WERI-Rb-1 (cell line): ENCODE results near the gene PLD5.

Experiments
- DNase-seq: peaks from one replicate; pipeline ENCODE4 v3.0.0-alpha.2; 2020
- H3K27ac ChIP-seq: fragments of 250-450 bp; sonication (Bioruptor Pico); 2 replicates; pipeline ENCODE4 v1.5.1; 2020; ENCODE audit warnings: mild to moderate bottlenecking, moderate library complexity
- H3K27me3 ChIP-seq: fragments of 250-450 bp; sonication (Bioruptor Pico); 2 replicates; pipeline ENCODE4 v1.5.1; 2021; ENCODE audit warnings: mild to moderate bottlenecking, low read depth, moderate library complexity; ENCODE audit not compliant: insufficient read depth, severe bottlenecking
- H3K36me3 ChIP-seq: fragments of 250-450 bp; sonication (Bioruptor Pico); 2 replicates; pipeline ENCODE4 v1.5.1; 2020; ENCODE audit warnings: mild to moderate bottlenecking, moderate library complexity
- H3K4me3 ChIP-seq: 2 replicates; pipeline ENCODE4 v1.5.1; 2011; ENCODE audit warnings: low read depth, mild to moderate bottlenecking, control low read depth, low read length
- H3K9me3 ChIP-seq: fragments of 250-450 bp; sonication (Bioruptor Pico); 2 replicates; pipeline ENCODE4 v1.5.1; 2021; ENCODE audit warnings: mild to moderate bottlenecking, moderate library complexity; ENCODE audit not compliant: severe bottlenecking
- CTCF ChIP-seq: IDR thresholded peaks from 2 replicates; pipeline ENCODE4 v1.5.1; 2011; ENCODE audit warnings: low read depth, mild to moderate bottlenecking, control low read depth, inconsistent platforms, low read length

Gene PLD5

DNA sequence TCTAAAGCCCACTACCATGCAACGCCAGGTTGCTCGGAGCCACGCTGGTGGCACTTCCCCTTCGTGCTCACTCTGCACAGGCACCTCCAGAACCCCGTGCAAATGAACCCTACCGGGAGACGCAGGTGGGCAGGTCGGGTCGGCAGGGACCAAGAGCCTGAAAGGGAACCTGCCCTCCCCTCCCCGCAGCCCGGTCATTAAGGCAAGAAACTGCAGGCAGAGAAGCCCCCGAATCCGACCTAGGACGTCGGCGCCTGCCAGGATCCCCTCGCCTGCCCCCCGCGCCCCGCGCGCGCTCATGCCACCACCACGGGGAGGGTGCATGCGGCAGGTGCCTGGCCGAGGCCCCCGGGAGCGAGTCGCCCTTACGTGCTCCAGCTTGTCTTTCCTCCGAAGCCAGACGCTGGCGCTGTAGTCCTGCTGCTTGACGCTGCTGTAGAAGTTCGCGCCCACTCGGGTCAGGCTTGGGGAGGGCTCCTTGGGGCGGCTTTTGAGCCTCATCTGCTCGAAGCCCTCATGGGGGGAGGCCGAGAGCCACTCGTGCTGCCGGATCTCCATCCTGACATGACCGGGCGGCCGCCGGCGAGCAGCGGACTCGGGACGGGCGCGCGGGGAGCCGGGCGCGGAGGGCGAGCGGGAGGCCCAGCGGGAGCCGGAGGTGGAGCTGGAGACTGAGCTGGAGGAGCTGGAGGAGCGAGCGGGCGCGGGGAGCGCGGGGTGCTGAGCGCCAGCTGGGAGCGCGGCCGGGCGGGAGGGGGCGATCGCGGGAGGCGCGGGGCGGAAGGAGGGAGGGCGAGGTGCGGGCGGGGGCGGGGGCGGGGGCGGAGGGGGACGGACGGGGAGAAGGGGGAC is 552 bp downstream of the PLD5 start:
- TF ChIP-seq CTCF: peak; percentile 79
- H3K36me3 ChIP-seq: no peaks in the 10 kb centered on the region
- peaks cover 4% of the 10 kb centered on the region for H3K27me3 ChIP-seq
- H3K4me3 ChIP-seq: peak overlapping the region; percentile 51
- peak overlapping the region; percentile 62 for H3K27ac ChIP-seq
- no peaks in the 10 kb centered on the region for H3K9me3 ChIP-seq
- peak; percentile 91 for DNase-seq

DNA sequence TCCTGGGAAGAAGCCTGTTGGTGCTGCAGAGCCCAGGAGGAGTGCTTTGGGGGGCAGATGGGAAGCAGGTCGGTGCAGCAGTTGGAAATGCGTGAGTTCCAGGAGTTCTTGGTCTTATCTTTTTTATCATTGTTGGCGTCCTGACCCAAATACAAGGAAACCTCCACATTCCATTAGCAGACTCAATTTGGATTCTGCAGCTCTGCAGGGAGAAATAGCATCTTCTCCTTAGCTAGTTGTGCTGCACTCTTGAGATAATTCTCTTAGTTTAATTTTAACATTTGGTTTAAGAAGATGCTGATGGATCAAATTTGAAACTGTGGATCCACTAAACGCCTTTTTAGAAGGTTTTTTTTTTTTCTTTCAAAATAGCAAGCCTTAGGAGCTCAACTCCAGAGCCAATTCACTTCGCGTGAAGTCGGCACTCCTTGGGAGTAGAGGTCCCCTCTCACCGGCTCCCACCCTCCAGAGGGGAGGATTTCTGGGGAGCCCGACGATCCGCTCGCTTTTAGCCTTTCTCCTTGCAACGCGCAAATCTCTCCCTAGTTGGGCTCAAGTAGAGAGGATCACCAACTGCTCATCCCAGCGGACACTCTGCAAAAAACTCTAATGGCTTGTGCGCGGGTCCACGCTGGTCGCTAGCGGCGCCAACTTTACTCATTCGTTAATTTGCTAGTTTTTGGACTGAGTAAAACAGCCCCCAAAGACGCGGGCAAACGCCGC is 1.3 kb downstream of the PLD5 start:
- H3K27ac ChIP-seq: no peak overlapping the region
- no peak for DNase-seq
- no peaks in the 10 kb centered on the region for H3K9me3 ChIP-seq
- no peak for TF ChIP-seq CTCF
- peak overlapping the region; percentile 51 for H3K4me3 ChIP-seq
- peaks cover 4% of the 10 kb centered on the region for H3K27me3 ChIP-seq
- H3K36me3 ChIP-seq: no peaks in the 10 kb centered on the region

- Histone ChIP-seq H3K4me3 (no peak overlapping the region), H3K27me3 (peaks cover 4% of the 10 kb centered on the region), H3K9me3 (no peaks in the 10 kb centered on the region), H3K27ac (no peak overlapping the region), H3K36me3 (no peaks in the 10 kb centered on the region)
- no peak for DNase-seq
- TF ChIP-seq CTCF: no peak
These were observed 2.1 kb downstream of the PLD5 start for GRCh38 chr1:242522304-242522945.

DNA sequence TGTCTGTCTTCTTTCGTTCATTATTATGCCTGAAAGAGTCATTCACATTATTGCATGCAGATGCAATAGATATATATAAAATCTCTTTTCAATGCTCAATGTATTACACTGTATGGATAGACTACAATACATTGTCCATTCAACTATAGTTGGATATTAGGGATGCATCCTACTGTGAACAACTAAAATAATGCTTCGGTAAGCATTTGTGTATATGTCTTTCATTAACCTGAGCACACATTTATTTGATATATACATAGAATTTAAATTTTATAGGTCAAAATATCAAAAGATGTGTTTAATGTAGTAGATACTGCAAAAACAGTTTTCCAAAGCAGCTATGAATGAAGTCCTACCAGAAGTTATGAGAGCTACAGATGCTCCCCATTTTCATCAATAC is 8.9 kb downstream of the PLD5 start:
- Histone ChIP-seq H3K36me3 (no peaks in the 10 kb centered on the region), H3K9me3 (peaks cover 2% of the 10 kb centered on the region), H3K27me3 (no peaks in the 10 kb centered on the region), H3K4me3 (no peak overlapping the region), H3K27ac (no peak overlapping the region)
- DNase-seq: no peak
- no peak for TF ChIP-seq CTCF

- H3K4me3 ChIP-seq: no peak overlapping the region
- no peaks in the 10 kb centered on the region for H3K27me3 ChIP-seq
- no peak for DNase-seq
- H3K36me3 ChIP-seq: no peaks in the 10 kb centered on the region
- H3K27ac ChIP-seq: no peak overlapping the region
- H3K9me3 ChIP-seq: no peaks in the 10 kb centered on the region
- no peak for TF ChIP-seq CTCF
These were observed 17.8 kb downstream of the PLD5 start for GRCh38 chr1:242506724-242507123.
